Stimulated activated naive CD4-positive, alpha-beta T cell treated with Interleukin-2 at 50 U/mL for 16 hours (primary cell): ENCODE data around the gene MERTK.
"Not testable (repeated sequence)": the region's sequence is repeated elsewhere in the genome, so short reads cannot be mapped to it uniquely, and the experiment has no call there.

Source experiments
- DNase-seq: peaks from one replicate; lab custom pipeline; 2025; lab: John Stamatoyannopoulos, UW

The MERTK gene

DNA sequence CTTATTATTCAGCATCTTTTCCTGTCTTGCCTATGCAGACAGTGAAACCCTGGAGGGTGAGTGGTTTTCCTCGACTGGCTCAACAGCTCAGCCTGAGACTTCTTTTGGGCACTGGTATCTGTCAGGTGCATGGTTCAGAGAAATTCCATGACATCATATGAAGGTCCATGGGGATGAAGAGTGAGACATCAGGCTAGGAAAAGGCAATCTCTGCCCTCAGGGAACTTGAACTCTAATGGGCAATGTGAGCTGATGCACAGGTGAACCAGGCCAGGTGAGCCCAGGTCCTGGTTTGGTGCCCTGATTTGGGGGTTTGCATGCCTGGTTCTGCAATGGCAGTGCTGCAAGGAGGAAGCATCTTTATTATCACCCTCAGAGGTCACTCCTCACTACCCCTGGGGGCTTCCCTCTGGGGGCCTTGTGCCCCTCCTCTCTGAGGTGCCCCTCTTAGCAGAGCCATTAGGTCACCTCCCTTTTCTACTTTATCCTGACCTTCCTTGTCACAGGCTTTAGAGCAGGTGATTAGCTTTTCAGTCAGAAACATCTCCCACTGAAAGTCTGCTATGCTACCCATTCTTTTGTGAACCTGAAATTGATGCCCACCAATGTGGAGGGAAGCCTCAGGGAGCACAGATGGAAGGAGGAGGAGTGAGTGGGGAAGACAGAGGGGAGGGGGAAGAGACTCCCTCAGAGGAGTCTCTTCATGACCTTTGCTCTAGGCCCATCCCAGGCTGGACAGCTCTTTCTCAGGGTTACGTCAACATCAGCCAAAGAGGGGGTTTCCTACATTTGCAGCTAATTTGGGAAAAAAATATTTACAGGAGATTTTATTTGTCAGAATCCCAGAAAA, 47.3 kb downstream of the MERTK start:
- no peak for DNase-seq

DNA sequence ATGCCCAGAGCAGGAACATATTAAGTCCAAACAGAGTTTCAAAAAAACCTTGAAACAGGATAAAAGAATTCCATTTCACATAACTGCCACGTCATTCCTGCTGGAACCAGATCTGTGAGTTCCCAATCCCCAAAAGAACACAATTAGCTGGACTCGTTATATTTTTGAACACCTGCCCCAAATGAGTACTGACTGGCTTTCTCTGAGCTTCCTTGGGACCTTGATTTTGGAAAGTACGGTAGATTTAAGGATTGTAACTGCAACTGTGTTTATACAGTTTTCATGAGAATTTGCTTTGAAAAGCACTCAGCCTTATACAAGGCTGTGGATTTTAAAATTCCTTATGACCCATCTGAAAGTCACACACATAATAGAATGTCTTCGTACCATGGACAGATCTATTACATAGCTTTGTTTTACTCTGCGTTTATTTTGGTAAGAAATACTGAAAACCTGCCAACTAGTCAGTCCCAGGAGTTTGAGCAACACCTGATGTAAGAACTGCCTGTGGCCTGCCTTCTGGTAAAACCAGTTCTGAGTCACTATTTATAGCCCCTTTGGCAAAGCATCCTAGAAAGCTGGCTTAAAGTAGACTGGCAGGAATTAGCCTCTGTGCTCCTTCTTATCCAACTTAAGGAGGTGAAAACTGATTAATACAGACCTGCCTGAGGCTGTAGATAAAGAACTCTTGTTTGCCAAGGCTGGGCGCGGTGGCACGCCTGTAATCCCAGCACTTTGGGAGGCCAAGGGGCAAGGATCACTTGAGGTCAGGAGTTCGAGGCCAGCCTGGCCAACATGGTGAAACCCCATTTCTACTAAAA, 48.1 kb downstream of the MERTK start:
- DNase-seq: no peak

- DNase-seq: no peak
Measured at GRCh38 chr2:111947219-111947618, 48.8 kb downstream of the MERTK start.

DNA sequence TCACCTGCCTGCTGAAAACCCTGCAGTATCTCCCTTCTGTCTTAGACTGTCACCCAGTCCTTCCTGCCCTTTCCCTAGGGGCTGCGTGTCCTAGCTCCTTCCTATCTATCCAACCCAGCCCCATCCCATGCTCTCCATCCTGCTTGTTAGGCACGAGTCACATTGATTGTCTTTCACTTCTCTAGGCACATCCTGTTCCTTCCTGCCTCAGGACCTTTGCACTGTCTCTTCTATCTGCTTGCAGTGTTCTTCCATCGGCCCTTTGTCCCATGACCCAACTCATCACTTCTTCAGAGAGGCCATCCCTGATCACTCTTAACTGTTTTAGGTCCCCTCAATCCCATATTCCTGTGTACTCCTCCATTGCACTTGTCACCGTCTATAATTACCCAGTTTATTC, 50.4 kb downstream of the MERTK start:
- no peak for DNase-seq

DNA sequence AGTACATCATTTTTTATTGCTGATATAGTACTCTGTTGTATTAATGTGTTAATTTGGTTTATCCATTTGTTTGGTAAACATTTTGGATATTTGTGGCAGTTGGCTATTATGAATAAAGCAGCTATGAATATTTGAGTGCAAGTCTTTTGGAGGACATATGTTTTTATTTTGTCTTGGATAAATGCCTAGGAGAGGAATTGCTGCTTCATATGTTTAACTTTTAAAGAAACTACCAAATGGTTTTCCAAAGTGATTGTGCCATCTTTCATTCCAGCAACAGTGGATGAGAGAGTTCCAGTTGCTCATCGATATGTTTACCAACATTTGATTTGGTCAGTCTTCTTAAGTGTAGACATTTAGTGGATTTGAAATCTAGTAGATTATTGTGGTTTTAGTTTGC, 51.8 kb downstream of the MERTK start:
- DNase-seq: no peak

GRCh38 chr2:111951486-111951885, 53.1 kb downstream of the MERTK start:
- no peak for DNase-seq

- peak; percentile 3 for DNase-seq
Measured at GRCh38 chr2:111952871-111953452, 54.6 kb downstream of the MERTK start.

DNA sequence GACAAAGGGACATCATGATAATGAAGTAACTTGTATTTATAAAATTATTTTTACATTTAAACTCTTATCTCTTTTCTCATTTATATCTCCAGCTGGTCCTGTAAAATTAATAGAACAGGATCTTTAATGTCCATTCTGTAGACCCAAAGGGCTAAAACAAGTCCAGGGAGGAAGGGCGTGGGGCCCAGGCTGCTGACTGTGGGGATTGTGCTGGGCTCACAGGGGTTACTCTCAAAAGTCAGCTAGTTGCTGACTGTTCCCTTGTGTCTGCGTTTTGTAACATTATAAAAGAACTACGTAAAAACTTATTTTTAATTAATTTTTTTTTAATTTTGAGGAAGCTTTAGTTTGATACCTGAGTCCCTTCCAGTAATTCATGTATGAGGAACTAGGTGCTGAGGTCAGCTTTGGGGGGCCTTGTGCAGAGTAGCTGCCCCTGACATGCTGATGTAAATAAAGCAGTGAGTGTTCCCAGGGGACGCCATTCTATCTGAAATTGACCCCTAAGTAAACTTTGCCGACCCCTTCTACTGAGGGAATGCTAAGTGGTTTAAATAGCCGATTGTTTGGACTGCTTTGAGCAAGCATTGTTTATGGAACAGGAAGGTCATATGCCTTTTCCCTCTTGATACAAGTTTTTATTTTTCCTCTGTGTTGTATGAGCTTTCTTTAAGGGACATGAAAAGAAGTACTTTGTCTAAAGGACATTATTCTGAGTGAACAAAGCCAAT, 56.4 kb downstream of the MERTK start:
- DNase-seq: no peak

GRCh38 chr2:111957872-111958354, 59.5 kb downstream of the MERTK start:
- DNase-seq: no peak

DNA sequence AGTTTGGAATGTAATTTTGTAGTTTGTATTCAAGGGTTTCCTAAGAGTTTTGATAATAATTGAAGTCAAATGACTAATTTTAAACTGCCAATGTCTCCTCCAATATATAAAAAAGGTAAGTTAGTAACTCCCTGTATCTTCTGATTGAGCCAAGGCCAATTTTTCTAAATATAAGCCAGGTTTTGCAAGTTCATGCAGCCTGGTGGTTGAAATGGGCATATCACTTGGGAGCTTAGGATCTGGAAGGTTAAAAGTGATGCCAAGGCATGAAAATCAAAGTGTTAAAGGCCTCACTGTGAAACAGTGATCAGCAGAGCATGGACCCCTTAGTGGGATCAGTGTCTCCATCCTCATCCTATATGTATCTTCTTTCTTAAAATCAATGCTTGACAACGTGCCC, 60.5 kb downstream of the MERTK start:
- DNase-seq: no peak

DNA sequence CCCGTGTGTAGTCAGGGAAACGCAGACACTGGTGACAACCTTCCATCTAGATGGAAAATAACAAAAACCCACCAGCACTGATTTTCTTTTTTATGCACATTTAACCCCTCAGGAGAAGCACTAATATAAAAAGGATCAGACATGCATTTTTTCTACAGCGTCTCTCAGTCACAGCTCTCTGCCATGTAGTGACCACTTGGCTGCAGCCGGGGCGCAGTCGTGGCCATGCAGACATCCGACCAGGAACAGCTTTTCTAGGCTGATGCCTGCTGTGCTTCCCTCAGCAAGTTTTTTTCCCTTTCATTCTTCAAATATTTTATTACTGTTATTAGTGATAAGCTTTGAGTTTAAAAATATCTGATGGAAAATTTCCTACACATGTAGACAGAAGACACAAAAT, 63.3 kb downstream of the MERTK start:
- no peak for DNase-seq

DNA sequence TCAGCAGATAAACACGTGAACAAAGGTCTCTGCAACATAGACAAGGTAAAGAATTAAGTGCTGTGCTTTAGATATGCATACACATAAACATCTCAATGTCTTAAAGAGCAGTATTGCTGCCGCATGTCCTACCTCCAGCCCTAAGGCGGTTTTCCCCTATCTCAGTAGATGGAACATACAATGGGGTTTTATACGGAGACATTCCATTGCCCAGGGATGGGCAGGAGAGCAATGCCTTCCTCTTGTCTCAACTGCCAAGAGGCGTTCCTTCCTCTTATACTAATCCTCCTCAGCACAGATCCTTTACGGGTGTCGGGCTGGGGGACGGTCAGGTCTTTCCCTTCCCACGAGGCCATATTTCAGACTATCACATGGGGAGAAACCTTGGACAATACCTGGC, 64.7 kb downstream of the MERTK start:
- not testable (repeated sequence) for DNase-seq

DNA sequence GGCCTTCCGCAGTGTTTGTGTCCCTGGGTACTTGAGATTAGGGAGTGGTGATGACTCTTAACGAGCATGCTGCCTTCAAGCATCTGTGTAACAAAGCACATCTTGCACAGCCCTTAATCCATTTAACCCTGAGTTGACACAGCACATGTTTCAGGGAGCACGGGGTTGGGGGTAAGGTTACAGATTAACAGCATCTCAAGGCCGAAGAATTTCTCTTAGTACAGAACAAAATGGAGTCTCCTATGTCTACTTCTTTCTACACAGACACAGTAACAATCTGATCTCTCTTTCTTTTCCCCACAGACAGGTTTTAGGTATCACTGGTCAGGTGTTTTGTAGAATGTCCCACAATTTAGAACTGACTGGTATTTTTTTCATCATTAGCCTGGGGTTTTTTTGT, 65.1 kb downstream of the MERTK start:
- not testable (repeated sequence) for DNase-seq

DNA sequence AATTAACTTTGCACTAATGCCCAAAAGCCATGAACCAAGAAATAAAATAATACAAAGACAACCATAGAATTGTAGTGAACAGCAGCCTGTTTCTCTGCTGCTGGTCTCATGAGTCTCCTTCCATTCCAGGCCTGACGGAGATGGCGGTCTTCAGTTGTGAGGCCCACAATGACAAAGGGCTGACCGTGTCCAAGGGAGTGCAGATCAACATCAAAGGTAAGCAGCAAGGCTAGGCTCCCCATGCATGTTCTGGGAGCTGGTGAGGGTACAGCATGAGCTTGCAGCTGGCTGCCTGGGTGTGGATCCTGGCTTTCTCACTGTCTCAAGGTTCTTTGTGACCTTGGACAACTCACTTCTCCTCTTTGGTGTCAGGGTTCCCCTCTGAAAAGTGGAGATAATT, 66.7 kb downstream of the MERTK start:
- DNase-seq: no peak

DNA sequence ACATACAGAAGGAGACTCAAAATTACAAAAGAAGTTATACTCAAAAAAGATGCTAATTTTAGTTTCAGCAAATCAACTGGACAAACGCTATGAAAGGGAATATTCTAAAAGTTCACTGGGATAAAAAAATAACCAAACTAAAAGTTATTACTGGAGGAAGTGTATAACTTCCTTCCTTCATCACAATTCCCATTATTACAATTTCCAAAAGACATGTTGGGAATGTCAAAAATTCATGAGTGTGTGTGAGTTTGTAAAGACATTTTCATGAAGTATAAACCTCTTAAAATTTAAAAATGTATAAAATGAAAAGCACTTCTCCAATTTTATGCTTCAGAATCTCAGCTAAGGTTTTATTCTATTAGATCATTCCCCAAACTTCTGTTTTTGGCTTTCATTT, 67.8 kb downstream of the MERTK start:
- DNase-seq: no peak

DNA sequence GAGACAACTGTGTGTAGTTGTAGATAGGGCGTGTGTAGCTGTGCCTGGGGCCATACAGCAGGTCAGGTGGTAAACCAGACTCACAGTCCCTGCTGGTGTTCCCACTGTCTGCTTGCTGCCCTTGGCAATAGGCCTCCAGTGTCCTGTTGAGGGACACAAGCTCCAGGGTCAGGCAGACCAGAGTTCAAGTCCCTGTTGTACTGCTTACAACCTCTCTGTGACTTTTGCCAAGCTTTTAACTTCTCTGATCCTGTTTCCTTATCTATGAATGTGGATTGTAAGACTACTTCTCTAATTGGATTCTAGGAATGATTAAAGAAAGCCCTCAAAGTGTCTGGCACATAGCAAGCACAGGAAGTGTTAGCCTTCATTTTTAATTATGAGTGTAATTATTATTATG, 68.6 kb downstream of the MERTK start:
- DNase-seq: no peak

DNA sequence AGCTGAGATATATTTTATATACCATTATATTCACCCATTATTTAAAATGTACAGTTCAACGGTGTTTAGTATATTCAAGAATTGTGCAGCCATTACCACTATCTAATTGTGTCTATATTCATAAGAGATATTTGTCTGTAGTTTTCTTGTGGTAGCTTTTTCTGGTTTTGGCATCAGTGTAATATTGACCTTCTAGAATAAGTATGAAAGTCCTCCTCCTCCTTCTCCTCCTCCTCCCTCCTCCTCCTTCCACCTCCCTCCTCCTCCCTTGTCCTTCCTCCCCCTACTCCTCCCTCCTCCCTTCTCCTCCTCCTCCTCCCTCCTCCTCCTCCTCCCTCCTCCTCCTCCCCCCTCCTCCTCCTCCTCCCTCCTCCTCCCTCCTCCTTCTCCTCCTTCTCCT, 72.0 kb downstream of the MERTK start:
- no peak for DNase-seq

DNA sequence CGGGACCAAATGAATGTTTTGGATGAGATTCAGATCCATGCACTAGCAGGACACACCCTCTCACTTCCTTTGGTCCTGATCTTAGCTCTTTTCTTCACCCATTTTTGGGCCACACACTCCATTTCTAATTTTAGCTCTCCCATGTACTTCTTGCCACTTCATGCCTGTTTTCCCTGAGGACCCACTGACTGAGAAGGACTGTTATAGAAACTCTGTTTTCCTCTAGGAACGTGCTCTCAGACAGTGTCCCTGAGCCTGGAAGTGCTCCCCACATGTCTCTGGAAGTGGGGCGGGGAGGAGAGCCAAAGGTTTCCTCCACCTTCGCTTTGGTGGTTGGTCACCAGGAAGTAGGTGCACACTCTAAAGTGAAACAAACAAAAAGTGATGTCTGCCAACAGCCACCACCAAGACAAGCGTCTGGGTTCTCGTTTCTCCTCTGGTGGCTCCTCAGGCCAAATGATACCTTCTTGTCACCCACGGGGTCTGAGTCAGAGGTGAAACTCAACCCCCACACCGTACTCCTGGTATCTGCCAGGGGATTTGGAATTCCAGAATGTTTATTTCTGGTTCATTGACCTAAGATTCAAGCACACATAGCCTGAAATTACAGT, 74.7 kb downstream of the MERTK start:
- DNase-seq: no peak

DNA sequence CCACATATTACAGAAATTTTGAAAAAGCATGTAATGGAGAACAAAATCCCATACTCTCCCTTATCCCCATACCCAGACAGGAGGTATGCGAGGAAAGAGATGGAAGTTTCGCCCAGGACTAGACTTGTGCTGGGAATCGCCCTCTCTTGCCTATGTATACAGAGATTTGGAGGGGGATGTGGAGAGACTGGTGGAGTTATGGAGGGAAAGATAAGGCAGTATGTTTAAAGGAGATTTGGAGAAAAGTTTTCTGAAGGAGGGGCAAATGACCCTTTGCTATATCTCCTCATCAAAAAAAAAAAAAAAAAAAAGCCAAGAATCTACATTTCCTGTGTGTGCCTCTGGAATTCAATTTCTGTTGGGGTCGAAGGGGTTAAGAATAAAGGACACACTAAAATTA, 75.3 kb downstream of the MERTK start:
- no peak for DNase-seq

- DNase-seq: no peak
Measured at GRCh38 chr2:111975053-111975552, 76.7 kb downstream of the MERTK start.

GRCh38 chr2:111975819-111976218, 77.4 kb downstream of the MERTK start:
- no peak for DNase-seq
